Right ventricle myocardium superior (tissue), 1 donor: ENCODE measurements around the gene TRIM7. TPM values are rescaled to one million over a fixed set of nuclear protein-coding genes. Genes with fewer than 3 reads are reported as not detected.
"Not testable (repeated sequence)": the region's sequence is repeated elsewhere in the genome, so short reads cannot be mapped to it uniquely, and the experiment has no call there.

Source experiments
- ATAC-seq: fragments of 200-7000 bp; cut with Tn5 transposase; one replicate; pipeline ENCODE4 v1.9.1; 2020; ENCODE audit warnings: mild to moderate bottlenecking; ENCODE audit not compliant: poor library complexity
- DNase-seq: peaks from one replicate; pipeline ENCODE4 v3.0.0-alpha.2; 2020
- intact Hi-C: fragments of 100-400 bp; cut with DNase I; formaldehyde crosslinking; loops from one replicate; pipeline ENCODE4 v1.11.2; 2022
- total RNA-seq: library from RNA; stranded (reverse); fragmentation: NEBNext Ultra II Directional; extraction: Animal tissue kit (Norgen Biotek cat#: 25700); gene quantifications from one replicate; pipeline ENCODE4 v1.2.1, GENCODE V29; 2021
- donor health status: DM: no; HTN: yes; CAD: no; lungs with severe emphysema.

The TRIM7 gene
- total RNA-seq, 1 donor from 2014 or later: 10.8 TPM

DNA sequence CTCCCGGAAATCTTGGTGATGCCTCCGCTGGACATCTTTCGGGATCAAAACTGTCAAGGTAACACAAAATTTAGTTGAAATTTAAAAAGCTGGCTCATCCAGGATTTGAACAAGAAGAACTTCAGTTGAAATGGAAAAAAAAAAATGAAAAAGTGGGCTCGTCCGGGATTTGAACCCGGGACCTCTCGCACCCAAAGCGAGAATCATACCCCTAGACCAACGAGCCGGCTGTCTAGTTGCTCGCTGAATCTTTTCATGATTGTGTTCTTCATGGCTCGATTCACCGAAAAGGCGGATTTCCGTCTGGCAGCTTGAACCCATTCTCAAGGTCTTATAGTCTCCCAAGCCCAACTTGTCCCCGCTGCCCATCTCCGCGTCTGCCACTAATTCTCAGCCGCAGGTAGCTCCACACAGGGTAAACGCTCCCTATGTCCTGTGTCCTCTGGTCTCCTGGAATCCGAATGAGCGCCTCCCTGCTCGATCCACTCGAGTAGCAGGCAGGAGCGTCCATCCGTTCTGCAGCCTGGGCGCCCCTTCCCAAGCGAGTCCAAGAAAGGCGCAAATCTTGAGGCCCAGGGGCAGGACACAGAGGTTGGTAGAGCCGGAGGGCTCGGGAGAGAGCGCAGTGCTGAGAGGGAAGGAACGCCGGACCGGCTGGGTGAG lies 16.2 kb downstream of the TRIM7 start:
- DNase-seq (peak; percentile 65), ATAC-seq (peak; percentile 42)
- intact Hi-C loops: loop anchor here (5.0 kb wide), 1 partner anchor 33 kb away; the partner anchor contains the start of gene TRIM41

DNA sequence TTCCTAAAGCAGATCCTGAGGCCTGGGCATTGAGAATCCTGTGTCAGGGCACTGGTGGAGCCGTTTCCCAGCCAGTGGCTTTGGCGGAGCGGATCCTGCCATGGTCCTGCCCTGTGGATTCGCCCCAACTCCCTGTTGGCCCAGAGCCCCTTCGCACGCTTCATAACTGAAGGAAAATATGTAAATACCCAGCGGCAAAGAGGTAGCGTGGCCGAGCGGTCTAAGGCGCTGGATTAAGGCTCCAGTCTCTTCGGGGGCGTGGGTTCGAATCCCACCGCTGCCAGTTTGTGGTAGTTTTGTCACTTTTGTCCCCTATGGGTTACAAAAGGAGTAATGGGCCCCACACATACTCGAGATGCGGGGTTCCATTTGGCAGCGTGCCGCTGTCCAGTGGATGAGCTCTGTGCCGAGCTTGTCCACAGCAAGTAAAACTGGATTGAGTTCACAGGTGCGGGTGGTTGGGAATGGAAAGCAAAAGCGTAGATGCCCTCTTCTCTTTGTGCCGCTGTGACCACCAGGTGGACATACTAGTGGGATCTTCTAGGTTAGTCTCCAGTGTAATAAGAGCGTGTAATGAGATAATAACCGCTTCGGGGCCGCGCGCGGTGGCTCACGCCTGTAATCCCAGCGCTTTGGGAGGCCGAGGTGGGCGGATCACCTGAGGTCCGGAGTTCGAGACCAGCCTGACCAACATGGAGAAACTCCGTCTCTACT lies 17.3 kb downstream of the TRIM7 start:
- intact Hi-C loops: loop anchor here (2.0 to 5.0 kb wide), 2 partner anchors 35 to 75 kb away; partner anchors contain the start of gene TRIM41
- ATAC-seq: peak; percentile 25
- peak; percentile 84 for DNase-seq

DNA sequence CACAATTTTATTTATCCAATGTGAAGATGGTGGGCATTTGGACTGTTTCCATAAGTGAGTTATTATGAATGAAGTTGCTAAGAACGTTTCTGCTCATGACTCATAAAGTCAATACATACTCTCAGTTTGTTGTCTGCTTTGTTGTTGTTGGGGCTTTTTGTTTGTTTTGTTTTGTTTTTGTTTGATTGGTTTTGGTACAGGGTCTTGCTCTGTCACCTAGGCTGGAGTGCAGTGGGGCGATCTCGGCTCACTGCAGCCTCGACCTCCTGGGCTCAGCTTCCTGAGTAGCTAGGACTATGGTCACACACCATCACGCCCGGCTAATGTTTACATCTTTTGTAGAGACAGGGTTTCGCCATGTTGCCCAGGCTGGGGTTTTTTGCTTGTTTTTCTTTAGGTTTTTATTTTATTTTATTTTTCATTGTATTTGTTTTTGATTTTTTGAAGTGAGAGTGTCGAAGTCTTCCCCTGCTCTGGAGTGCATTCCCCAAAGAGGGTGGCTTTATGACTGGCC lies 18.0 kb downstream of the TRIM7 start:
- intact Hi-C loops: loop anchor here (2.0 to 5.0 kb wide), 2 partner anchors 35 to 76 kb away; partner anchors contain the start of gene TRIM41
- DNase-seq: no peak

DNA sequence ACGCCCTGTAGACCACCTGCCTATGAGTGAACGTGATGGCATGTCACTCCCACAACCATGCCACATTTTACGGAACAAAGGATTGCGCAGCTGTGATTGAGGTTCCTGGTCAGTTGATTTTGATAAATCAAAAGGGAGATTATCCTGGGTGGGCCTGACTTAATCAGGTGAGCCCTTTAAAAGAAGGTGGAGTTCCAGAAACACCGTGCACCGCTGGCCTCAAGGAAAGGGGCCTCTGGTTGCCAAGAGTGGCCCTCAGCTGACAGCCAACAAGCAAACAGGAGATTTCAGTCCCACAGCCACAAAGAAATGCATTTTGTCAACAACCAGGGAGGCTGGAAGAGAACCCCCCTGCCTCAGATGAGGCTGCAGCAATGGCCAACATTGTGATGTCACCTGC lies 19.0 kb downstream of the TRIM7 start:
- intact Hi-C loops: loop anchor here (2.0 to 5.0 kb wide), 2 partner anchors 36 to 77 kb away; partner anchors contain the start of gene TRIM41
- DNase-seq: no peak
- ATAC-seq: no peak

More for the DNA sequence above, 18.0 kb downstream of the TRIM7 start:
- no peak for ATAC-seq

DNA sequence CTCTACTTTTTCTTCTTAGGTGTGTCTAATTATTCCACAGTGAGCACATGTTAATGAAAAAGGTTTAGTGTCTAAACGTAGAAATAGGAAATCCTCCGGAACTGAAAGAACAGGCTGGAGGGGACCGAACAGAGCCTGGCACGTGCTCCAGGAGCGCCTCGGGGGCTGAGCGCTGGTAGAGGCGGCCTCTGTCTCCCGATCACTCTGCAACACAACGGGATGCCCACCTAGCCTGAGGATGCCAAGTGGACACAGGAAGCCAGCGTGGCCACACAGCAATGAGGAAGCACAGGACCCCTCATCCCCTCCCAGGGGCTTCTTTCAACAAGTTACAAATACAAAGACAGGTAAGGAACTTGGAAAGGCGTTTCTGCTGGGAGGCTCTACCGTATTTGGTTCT lies 19.4 kb downstream of the TRIM7 start:
- DNase-seq (no peak), ATAC-seq (no peak)
- intact Hi-C loops: loop anchor here (5.0 kb wide), 1 partner anchor 37 kb away; the partner anchor contains the start of gene TRIM41

DNA sequence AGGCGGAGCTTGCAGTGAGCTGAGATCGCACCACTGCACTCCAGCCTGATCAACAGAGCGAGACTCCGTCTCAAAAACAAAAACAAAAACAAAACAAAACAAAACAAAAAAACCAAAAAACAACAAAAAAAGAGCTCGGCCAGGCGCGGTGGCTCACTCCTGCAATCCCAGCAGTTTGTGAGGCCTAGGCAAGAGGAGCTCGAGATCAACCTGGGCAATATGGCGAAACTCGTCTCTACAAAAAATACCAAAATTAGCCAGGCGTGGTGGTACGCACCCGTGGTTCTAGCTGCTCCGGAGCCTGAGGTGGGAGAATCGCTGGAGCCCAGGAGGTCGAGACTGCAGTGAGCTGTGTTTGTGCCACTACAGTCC lies 20.2 kb downstream of the TRIM7 start:
- DNase-seq (no peak), ATAC-seq (no peak)
- intact Hi-C loops: loop anchor here (5.0 kb wide), 1 partner anchor 37 kb away; the partner anchor contains the start of gene TRIM41

DNA sequence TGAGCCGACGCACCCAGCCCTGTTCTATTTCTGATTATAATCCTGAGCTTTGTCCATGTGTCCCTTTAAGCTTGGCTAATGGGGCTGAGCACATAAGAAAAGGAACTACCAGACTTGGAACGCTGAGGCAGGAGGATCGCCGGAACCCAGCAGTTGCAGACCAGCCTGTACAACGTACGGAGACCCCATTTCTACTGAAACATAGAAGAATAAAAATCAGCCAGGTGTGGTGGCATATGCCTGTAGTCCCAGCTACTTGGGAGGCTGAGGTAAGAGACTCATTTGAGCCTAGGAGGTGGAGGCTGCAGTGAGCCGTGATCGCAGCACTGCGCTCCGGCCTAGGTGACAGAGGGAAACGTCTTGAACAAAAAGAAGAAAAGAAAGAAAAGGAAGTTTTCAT lies 22.3 kb downstream of the TRIM7 start:
- DNase-seq: no peak
- intact Hi-C loops: no loop called here
- no peak for ATAC-seq

DNA sequence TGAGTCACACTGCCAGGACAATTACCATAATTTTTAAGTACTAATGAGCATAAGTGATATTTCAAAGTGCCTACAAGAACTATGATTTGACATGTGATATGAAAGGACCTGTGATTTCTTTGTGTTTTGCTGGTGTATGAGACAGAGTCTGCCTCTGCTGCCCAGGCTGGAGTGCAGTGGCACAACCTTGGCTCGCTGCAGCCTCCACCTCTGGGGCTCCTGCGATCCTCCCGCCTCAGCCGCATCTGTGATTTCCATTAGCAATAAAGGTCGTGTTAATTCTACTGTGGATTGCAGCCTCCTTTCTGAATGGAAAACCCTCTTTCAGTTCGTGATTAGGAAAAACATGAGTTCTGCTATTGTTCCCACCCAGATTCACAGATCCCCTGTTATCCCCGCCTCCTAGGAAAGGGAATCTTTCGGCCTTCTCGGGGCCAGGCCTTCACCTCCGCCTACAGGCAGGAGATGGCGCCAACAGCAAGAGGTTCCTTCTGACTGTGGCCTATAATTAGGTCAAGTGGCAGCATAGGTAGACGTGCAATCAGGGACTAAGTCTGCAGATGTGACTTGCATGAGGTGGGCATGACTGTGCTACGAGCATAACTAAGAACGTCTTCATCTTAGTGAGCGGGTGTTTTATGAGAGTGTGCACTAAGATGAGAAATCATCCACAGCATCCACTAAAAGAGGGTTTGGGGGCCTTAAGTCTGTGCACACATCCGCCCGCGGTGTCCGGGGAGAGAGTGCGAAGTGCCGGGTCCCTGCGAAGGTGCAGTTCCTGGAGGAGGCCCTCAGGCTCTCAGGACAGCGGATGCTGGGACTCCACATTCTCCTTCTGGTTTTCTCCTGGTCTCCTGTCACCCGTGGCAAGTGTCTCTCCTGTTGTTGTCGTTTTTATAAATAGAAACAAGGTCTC lies 23.1 kb downstream of the TRIM7 start:
- ATAC-seq (peak; percentile 81), DNase-seq (peak; percentile 74)
- intact Hi-C loops: no loop called here

DNA sequence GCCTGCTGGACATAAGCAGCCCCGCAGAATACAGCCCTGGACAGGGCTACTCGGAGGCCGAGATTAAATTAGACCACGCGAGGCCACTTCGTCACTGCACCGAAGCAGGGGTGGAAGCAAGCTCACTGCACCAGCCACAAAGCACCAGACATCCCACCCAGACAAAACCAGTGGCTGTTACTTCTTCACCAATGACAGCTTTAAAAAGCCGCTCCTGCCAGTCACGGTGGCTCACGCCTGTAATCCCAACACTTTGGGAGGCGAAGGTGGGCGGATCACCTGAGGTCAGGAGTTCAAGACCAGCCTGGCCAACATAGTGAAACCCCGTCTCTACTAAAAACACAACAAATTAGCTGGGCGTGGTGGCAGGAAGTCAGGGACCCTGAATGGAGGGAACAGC lies 27.4 kb downstream of the TRIM7 start:
- ATAC-seq, DNase-seq, intact Hi-C loops: not testable (repeated sequence)

DNA sequence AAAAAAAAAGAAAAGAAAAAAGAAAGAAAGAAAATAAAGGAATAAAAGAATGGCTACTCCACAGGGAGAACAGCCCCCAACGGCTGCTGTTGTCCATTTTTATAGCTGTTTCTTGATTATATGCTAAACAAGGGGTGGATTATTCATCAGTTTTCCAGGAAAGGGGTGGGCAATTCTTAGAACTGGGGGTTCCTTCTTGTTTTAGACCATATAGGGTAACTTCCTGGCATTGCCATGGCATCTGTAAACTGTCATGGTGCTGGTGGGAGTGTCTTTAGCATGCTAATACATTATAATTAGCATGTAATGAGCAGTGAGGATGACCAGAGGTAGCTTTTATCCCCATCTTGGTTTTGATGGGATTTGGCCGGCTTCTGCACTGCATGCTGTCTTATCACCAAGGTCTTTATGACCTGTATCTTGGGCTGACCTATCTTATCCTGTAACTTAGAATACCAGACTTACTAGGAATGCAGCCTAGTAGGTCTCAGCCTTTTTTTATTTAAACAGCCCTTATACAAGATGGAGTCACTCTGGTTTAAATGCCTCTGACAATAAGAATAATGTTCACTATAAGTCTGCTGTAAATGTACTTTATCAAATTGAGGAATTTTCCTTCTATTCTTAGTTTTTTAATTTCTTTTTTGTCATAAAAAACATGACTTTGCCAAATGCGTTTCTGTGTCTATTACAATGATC lies 28.6 kb downstream of the TRIM7 start:
- intact Hi-C loops: no loop called here
- ATAC-seq (no peak), DNase-seq (no peak)

DNA sequence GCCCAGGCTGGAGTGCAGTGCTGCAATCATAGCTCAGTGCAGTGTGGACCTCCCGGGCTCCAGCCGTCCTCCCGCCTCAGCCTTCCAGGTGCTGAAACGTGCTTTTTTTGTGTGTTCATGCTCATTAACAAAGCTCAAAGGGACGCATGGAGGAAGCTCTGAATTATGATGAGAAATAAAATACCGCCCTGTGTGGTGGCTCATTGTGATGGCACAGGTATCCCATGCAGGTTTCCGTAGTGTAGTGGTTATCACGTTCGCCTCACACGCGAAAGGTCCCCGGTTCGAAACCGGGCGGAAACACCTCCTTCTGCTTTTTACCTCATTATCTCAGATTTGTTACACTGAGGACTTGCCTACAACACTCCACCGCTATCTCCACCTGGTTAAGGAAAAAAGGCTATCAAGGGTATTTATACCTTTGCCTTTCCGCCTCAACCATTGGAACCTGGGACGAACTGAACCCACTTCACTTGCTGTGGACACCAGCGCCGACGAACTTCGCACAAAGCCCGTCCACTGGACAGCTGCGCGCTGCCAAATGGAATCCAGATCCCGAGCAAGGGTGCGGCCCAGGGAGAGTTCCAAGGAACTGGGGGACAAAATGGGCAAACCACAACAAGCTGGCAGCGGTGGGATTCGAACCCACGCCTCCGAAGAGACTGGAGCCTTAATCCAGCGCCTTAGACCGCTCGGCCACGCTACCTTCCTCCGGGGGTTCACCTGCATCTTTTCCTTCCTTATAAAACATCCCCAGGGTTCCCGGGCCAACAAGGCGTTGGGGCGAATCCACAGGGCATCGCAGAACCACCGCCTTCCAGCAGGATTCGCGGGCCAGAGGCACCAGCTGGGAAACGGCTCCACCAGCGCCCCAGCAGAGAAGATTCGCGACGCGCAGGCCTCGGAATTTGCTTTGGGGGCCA lies 31.3 kb downstream of the TRIM7 start:
- DNase-seq (no peak), ATAC-seq (peak; percentile 18)
- intact Hi-C loops: no loop called here

DNA sequence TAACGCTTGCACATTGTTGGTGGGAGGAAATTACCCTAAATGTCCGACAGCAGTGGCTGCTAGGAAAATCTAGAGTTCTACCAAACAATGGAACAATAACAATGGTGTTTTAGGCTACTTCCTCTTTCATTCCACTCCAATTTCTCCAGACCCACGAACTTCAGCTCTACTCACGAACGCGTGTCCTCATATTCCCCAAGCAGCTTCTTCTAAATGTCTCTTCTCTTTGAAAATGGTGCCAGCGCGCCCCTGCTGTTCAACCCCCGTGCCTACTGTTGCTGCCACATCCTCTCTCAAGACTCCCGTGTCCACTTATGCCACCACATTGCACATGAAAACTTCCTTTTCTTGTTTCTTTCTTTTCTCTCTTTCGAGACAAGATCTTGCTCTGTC lies 32.0 kb downstream of the TRIM7 start:
- intact Hi-C loops: no loop called here
- ATAC-seq: no peak
- DNase-seq: no peak

DNA sequence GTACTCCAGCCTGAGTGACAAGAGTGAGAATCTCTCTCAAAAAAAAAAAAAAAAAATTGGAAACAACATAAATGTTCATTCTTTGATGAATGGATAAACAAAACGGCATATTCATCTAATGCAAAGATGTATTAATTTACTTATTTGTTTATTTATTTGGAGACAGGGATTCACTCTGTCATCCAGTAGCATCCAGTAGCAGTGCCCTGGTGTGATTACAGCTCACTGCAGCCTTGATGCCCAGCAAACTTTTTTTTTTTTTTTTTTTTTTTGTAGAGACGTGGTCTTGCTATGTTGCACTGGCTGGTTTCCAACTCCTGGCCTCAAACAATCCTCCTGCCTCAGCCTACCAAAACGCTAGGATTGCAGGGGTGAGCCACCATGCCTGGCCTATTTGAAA lies 33.2 kb downstream of the TRIM7 start:
- DNase-seq (no peak), ATAC-seq (no peak)
- intact Hi-C loops: no loop called here

DNA sequence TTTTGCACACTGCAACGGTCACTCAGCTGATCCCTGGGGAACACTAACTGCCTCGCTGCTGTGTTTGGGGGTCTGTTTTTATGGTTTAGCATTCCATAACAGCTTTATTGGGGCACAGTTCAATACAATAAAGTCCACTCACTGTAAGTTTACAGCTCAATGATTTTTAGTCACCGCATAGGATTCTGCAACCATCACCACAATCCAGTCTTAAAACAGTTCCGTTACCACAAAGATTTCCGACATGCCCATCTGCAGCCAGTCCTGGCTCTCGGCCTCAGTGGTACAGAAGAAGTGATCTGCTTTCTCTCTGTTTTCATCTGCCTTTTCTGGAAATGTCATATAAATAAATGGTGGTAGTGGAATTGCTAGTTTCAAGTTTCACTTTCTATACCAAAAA lies 34.0 kb downstream of the TRIM7 start:
- no peak for DNase-seq
- intact Hi-C loops: no loop called here
- ATAC-seq: no peak

DNA sequence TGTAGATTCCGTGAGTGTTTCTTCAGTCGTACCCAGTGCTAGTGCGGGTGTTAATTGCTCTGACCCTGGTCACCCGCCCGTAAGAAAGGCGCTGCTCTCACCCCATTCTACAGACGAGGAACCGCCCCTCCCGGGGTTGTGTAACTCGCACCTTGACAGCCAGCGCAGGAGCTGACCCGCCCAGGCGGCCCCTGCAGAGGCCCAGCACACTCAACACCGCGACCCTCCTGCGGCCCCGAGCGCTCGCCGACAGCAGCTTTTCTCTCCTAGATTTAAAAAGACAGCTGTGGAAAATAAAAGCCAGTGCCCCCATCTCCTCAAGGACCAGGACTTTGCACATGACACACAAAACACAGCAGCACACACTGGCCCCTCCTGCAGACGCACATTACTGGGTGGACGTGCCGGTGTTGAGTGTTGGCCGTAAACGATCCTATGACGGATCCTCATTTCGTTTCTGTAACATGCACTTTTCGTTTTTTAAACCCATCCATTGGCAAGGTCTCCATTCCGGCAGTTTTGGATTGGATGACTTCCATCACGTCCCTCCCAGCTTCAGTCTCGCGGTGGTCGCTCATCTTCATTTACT lies 34.7 kb downstream of the TRIM7 start:
- intact Hi-C loops: no loop called here
- no peak for ATAC-seq
- no peak for DNase-seq

DNA sequence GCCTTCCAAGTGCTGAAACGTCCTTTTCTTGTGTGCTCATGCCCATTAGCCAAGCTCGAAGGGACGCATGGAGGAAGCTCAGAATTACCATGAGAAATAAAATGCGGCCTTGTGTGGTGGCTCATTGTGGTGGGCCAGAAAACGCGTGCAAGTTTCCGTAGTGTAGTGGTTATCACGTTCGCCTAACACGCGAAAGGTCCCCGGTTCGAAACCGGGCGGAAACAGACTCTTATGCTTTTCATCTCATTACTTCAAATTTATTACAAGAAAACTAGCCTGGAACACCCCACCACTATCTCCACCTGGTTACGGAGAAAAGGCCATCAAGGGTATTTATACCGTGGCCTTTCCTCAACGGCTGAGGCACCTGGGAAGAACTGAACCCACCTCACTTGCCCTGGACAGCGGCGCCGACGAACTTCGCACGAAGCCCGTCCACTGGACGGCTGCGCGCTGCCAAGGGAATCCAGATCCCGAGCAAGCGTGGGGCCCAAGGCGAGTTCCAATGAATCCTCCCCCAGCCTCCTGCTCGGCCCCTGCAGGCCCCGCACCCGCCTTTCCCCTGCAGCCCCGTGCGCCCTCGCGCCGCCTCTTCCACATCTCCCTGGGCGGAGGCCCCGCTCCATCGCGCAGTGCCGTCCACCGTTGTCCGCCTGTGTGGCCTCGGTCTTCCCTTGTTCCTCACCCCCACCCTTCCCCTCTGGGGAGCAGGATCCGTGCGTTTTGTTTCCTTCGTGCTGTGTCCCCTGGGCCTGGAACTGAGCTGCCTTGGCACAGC lies 35.3 kb downstream of the TRIM7 start:
- ATAC-seq, intact Hi-C loops, DNase-seq: not testable (repeated sequence)
